ENCODE measurements around the gene UBAP2. TPM values are rescaled to one million over a fixed set of nuclear protein-coding genes. Genes with fewer than 3 reads are reported as not detected.
A peak's percentile ranks its signal among the peaks of the same experiment; 100 is the strongest.

UBAP2 gene
- total and polyA plus RNA-seq, 7 experiments from 2014 or later: 13.0 to 48.4 (median 29.9) TPM

DNA sequence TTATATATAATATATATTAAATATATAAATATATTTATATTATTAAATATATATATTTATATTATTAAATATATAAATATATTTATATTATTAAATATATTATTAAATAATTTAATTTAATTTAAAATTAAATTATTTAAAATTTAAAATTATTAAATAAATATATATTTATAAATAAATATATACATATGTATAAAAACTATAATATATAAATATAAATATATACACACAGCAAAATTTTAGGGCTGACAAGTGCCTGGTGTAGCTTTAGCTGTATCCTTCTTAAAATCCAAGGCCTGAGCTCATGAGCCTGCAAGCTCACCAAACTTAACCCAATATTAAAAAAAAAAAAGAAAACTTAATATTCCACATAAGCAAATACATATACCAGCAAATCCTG, 53.2 kb downstream of the UBAP2 start:
- no peak overlapping the region for H3K27ac ChIP-seq (ENCODE audit: low read depth, low read length)
- Mint-ChIP-seq H3K27ac (no peak overlapping the region), H3K36me3 (peaks cover 4 to 29% (median 16%) of the 10 kb centered on the region in 5 donors), H3K27me3 (no peaks in the 10 kb centered on the region), H3K4me1 (peaks cover 0 to 5% (median 0%) of the 10 kb centered on the region in 7 donors), H3K9me3 (no peaks in the 10 kb centered on the region), H3K4me3 (no peak overlapping the region)
- POLR2A ChIA-PET: interaction anchor here (0.6 kb wide), 1 partner anchor 1954 kb away, joined by 4 read pairs; no protein-coding TSS in a partner anchor
- no peak for DNase-seq
- H3K4me3 ChIP-seq (ENCODE audit: low read length): no peak overlapping the region
- H3K9me3 ChIP-seq (ENCODE audit: control insufficient read depth in 2 of 3, low read length in 3 of 3): no peaks in the 10 kb centered on the region
- CTCF ChIA-PET: interaction anchor here (0.6 kb wide), 1 partner anchor 79 kb away, joined by 3 read pairs; no protein-coding TSS in a partner anchor
- intact Hi-C loops (cut with micrococcal nuclease): no loop called here
- ATAC-seq: no peak
- H3K4me1 ChIP-seq (ENCODE audit: control insufficient read depth in 2 of 2, insufficient read depth in 2 of 2, low read length in 2 of 2): no peaks in the 10 kb centered on the region
- H3K27me3 ChIP-seq (ENCODE audit: control insufficient read depth in 2 of 2, insufficient read depth in 2 of 2, low read length in 2 of 2): no peaks in the 10 kb centered on the region
- peaks cover 0 to 38% (median 4%) of the 10 kb centered on the region in 3 experiments for H3K36me3 ChIP-seq (ENCODE audit: control insufficient read depth in 2 of 3, insufficient read depth in 3 of 3, low read length in 3 of 3)

DNA sequence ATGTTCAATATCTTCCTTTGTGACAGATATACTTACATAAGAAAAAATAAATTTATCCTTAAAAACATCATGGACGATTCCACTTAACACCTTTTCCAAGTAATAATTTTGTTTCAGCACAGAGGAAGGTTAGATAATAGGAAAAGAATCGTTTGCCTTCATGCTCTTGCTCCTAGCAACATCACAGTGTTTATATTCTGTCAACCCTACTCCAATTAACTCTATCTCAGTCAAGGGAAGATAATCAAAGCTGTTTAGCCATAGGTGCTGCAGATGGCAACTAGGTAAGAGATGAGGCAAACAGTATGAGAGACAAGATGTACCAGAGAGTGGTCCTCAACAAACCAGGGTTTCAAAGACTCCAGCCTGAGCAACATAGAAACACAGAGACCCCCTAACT, 55.6 kb downstream of the UBAP2 start:
- CTCF ChIA-PET: no interaction called here
- ATAC-seq: no peak

DNA sequence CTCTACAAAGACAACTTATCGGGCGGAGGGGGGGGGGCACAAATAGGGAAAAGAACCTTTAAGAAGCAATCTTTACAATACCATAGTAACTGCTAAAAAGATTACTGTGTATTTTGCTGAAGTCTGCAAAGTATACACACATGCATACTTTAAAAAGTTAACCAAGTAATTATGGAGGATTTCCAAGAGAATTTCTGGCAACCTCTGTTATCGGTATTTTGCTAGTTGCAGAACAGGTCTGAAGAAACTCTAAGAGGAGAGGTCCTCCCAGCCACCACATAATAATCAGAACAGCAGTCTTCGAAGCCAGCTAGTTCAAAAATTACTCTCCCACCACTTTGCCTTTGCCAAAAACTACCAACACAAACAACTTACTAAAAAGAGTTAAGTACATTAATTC, 56.1 kb downstream of the UBAP2 start:
- H3K4me1 ChIP-seq (ENCODE audit: control insufficient read depth in 2 of 2, insufficient read depth in 2 of 2, low read length in 2 of 2): no peaks in the 10 kb centered on the region
- ATAC-seq (no peak), DNase-seq (no peak)
- Mint-ChIP-seq H3K36me3 (peaks cover 6 to 34% (median 16%) of the 10 kb centered on the region in 5 donors), H3K9me3 (no peaks in the 10 kb centered on the region), H3K4me3 (no peak overlapping the region), H3K27me3 (no peaks in the 10 kb centered on the region), H3K27ac (no peak overlapping the region), H3K4me1 (peaks cover 0 to 8% (median 0%) of the 10 kb centered on the region in 7 donors)
- intact Hi-C loops (cut with micrococcal nuclease): no loop called here
- H3K4me3 ChIP-seq (ENCODE audit: low read length): no peak overlapping the region
- POLR2A ChIA-PET: no interaction called here
- no peaks in the 10 kb centered on the region for H3K9me3 ChIP-seq (ENCODE audit: control insufficient read depth in 2 of 3, low read length in 3 of 3)
- CTCF ChIA-PET: no interaction called here
- H3K27me3 ChIP-seq (ENCODE audit: control insufficient read depth in 2 of 2, insufficient read depth in 2 of 2, low read length in 2 of 2): no peaks in the 10 kb centered on the region
- H3K36me3 ChIP-seq (ENCODE audit: control insufficient read depth in 2 of 3, insufficient read depth in 3 of 3, low read length in 3 of 3): peaks cover 0 to 42% (median 4%) of the 10 kb centered on the region in 3 experiments
- H3K27ac ChIP-seq (ENCODE audit: low read depth, low read length): no peak overlapping the region

More for the DNA sequence above, 55.6 kb downstream of the UBAP2 start:
- Histone ChIP-seq H3K9me3 (ENCODE audit: control insufficient read depth in 2 of 3, low read length in 3 of 3) (no peaks in the 10 kb centered on the region), H3K36me3 (ENCODE audit: control insufficient read depth in 2 of 3, insufficient read depth in 3 of 3, low read length in 3 of 3) (peaks cover 0 to 43% (median 4%) of the 10 kb centered on the region in 3 experiments), H3K27me3 (ENCODE audit: control insufficient read depth in 2 of 2, insufficient read depth in 2 of 2, low read length in 2 of 2) (no peaks in the 10 kb centered on the region), H3K4me3 (ENCODE audit: low read length) (no peak overlapping the region), H3K27ac (ENCODE audit: low read depth, low read length) (no peak overlapping the region), H3K4me1 (ENCODE audit: control insufficient read depth in 2 of 2, insufficient read depth in 2 of 2, low read length in 2 of 2) (no peaks in the 10 kb centered on the region)
- DNase-seq: no peak
- peaks cover 8 to 34% (median 16%) of the 10 kb centered on the region in 5 donors for H3K36me3 Mint-ChIP-seq
- H3K27ac Mint-ChIP-seq: no peak overlapping the region
- POLR2A ChIA-PET: no interaction called here
- H3K4me1 Mint-ChIP-seq: peaks cover 0 to 10% (median 0%) of the 10 kb centered on the region in 7 donors
- intact Hi-C loops (cut with micrococcal nuclease): no loop called here
- H3K9me3 Mint-ChIP-seq: no peaks in the 10 kb centered on the region
- no peaks in the 10 kb centered on the region for H3K27me3 Mint-ChIP-seq
- no peak overlapping the region for H3K4me3 Mint-ChIP-seq

DNA sequence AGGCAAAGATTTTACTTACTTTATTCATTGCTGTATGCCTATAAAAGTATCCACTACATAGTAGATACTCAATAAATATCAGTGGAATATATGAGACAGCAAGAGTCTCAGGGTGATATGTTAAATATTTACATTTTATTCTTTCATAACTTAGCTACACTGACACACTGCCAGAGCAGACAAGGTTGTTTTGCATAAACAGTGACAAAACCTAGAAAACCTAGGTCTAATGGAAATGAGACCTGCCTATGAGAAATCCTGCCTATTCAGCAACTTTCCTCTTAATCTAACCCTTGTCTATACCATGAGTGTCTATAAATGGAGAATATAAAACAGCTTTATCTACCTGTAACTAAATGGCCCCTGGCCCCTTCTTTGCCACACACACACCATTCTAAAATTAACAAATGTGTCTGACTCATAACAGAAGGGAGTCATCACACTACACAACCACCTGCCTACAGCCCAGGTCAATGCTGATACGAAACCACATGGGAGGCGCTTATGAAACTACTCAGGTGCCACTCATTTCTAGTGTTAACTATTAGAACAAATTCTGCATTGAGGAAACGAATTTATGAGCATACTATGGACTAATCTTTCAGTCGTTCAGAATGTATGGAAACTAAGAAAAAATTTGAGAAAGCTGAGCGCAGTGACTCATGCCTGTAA, 60.3 kb downstream of the UBAP2 start:
- H3K4me3 ChIP-seq (ENCODE audit: low read length): no peak overlapping the region
- no peaks in the 10 kb centered on the region for H3K27me3 ChIP-seq (ENCODE audit: control insufficient read depth in 2 of 2, insufficient read depth in 2 of 2, low read length in 2 of 2)
- Mint-ChIP-seq H3K9me3 (no peaks in the 10 kb centered on the region), H3K27me3 (no peaks in the 10 kb centered on the region), H3K27ac (peak overlapping the region in 1 of 9 donors; percentile 42), H3K4me1 (peaks cover 0 to 5% (median 0%) of the 10 kb centered on the region in 7 donors), H3K4me3 (no peak overlapping the region), H3K36me3 (peaks cover 14 to 40% (median 17%) of the 10 kb centered on the region in 5 donors)
- DNase-seq: no peak
- H3K27ac ChIP-seq (ENCODE audit: low read depth, low read length): no peak overlapping the region
- H3K9me3 ChIP-seq (ENCODE audit: control insufficient read depth in 2 of 3, low read length in 3 of 3): no peaks in the 10 kb centered on the region
- CTCF ChIA-PET: no interaction called here
- POLR2A ChIA-PET: no interaction called here
- intact Hi-C loops (cut with micrococcal nuclease): no loop called here
- H3K4me1 ChIP-seq (ENCODE audit: control insufficient read depth in 2 of 2, insufficient read depth in 2 of 2, low read length in 2 of 2): no peaks in the 10 kb centered on the region
- ATAC-seq: no peak
- peaks cover 0 to 45% (median 9%) of the 10 kb centered on the region in 3 experiments for H3K36me3 ChIP-seq (ENCODE audit: control insufficient read depth in 2 of 3, insufficient read depth in 3 of 3, low read length in 3 of 3)

DNA sequence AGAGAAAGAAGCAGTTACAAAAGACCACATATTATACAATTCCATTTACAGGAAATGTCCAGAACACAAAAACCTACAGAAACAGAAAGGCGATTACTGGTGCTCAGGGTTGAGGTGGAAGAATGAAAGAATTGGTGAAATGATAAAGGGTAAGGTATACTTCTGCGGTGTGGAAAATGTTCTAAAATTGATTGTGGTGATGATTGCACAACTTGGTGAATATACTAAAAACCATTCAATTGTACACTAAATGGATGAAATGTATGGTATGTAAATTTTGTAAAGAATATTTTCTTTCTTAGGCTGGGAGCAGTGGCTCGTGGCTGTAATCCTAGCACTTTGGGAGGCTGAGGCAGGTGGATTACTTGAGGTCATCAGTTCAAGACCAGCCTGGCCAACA, 72.3 kb downstream of the UBAP2 start:
- no peaks in the 10 kb centered on the region for H3K27me3 Mint-ChIP-seq

DNA sequence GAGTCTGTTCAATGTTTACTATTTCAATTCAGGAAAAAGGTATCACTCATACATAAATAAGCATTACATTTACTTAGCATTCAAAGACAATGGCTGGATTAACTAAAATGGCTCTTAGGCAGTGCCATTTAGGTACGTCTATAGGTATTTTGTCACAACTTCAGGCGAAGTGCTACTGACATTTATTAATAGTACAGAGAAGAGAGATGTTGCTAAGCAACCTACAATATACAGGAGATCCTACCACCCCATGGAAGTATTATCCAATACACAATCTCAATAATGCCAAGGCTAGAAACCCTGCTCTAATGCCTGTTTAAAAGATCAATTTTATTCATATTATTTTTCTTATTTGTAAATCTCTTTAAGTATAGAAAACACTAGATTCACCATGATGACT, 76.0 kb downstream of the UBAP2 start:
- no peak overlapping the region for H3K27ac ChIP-seq (ENCODE audit: low read depth, low read length)
- no peaks in the 10 kb centered on the region for H3K4me1 ChIP-seq (ENCODE audit: control insufficient read depth in 2 of 2, insufficient read depth in 2 of 2, low read length in 2 of 2)
- CTCF ChIA-PET: no interaction called here
- H3K27me3 ChIP-seq (ENCODE audit: control insufficient read depth in 2 of 2, insufficient read depth in 2 of 2, low read length in 2 of 2): no peaks in the 10 kb centered on the region
- peaks cover 0 to 15% (median 5%) of the 10 kb centered on the region in 3 experiments for H3K36me3 ChIP-seq (ENCODE audit: control insufficient read depth in 2 of 3, insufficient read depth in 3 of 3, low read length in 3 of 3)
- H3K4me3 Mint-ChIP-seq: no peak overlapping the region
- no peaks in the 10 kb centered on the region for H3K9me3 Mint-ChIP-seq
- H3K36me3 Mint-ChIP-seq: peaks cover 15 to 50% (median 31%) of the 10 kb centered on the region in 5 donors
- ATAC-seq (no peak), DNase-seq (no peak)
- POLR2A ChIA-PET: no interaction called here
- no peaks in the 10 kb centered on the region for H3K4me1 Mint-ChIP-seq
- no peak overlapping the region for H3K27ac Mint-ChIP-seq
- no peak overlapping the region for H3K4me3 ChIP-seq (ENCODE audit: low read length)
- no peaks in the 10 kb centered on the region for H3K9me3 ChIP-seq (ENCODE audit: control insufficient read depth in 2 of 3, low read length in 3 of 3)
- H3K27me3 Mint-ChIP-seq: no peaks in the 10 kb centered on the region
- intact Hi-C loops (cut with micrococcal nuclease): no loop called here

More for the DNA sequence above, 72.3 kb downstream of the UBAP2 start:
- H3K36me3 Mint-ChIP-seq: peaks cover 12 to 37% (median 15%) of the 10 kb centered on the region in 5 donors
- no peak overlapping the region for H3K27ac Mint-ChIP-seq
- H3K27ac ChIP-seq (ENCODE audit: low read depth, low read length): no peak overlapping the region
- no peaks in the 10 kb centered on the region for H3K4me1 ChIP-seq (ENCODE audit: control insufficient read depth in 2 of 2, insufficient read depth in 2 of 2, low read length in 2 of 2)
- H3K4me3 Mint-ChIP-seq: no peak overlapping the region
- H3K4me3 ChIP-seq (ENCODE audit: low read length): no peak overlapping the region
- H3K27me3 ChIP-seq (ENCODE audit: control insufficient read depth in 2 of 2, insufficient read depth in 2 of 2, low read length in 2 of 2): no peaks in the 10 kb centered on the region
- ChIA-PET CTCF (no interaction called here), POLR2A (interaction anchor here (0.7 kb wide), 1 partner anchor 117 kb away, joined by 3 read pairs; no protein-coding TSS in a partner anchor)
- ATAC-seq (no peak), DNase-seq (no peak)
- no peaks in the 10 kb centered on the region for H3K4me1 Mint-ChIP-seq
- intact Hi-C loops (cut with micrococcal nuclease): no loop called here
- no peaks in the 10 kb centered on the region for H3K9me3 Mint-ChIP-seq
- H3K36me3 ChIP-seq (ENCODE audit: control insufficient read depth in 2 of 3, insufficient read depth in 3 of 3, low read length in 3 of 3): peaks cover 0 to 23% (median 5%) of the 10 kb centered on the region in 3 experiments
- no peaks in the 10 kb centered on the region for H3K9me3 ChIP-seq (ENCODE audit: control insufficient read depth in 2 of 3, low read length in 3 of 3)

Data from naive thymus-derived CD4-positive, alpha-beta T cell (primary cell).